A549 (cell line): ENCODE results near the gene RAPGEF5.

ENCODE experiments used
- CEBPB ChIP-seq, 2 experiments: fragments of >200 bp in 1 of 2; sonication (Bioruptor Twin) in 1 of 2; formaldehyde crosslinking in 1 of 2; IDR thresholded peaks; 2 replicates each; pipeline ENCODE4 v1.6.1; 2012 to 2016
- CHD4 ChIP-seq: fragments of 200-600 bp; sonication (generic); IDR thresholded peaks from 2 replicates; pipeline ENCODE4 v1.6.1; 2016; ENCODE audit warnings: antibody characterized with exemption, mild to moderate bottlenecking, borderline replicate concordance
- EHMT2 ChIP-seq: fragments of 200-600 bp; sonication (generic); IDR thresholded peaks from 2 replicates; pipeline ENCODE4 v1.6.1; 2016; ENCODE audit warnings: antibody characterized with exemption, low read depth, mild to moderate bottlenecking, moderate library complexity
- ESRRA ChIP-seq: fragments of 150-350 bp; IDR thresholded peaks from 2 replicates; pipeline ENCODE4 v1.6.1; 2014; ENCODE audit warnings: mild to moderate bottlenecking, low read length, borderline replicate concordance
- MAFK ChIP-seq: fragments of 450-650 bp; IDR thresholded peaks from 2 replicates; pipeline ENCODE4 v1.6.1; 2014; ENCODE audit not compliant: partially characterized antibody
- MAZ ChIP-seq: fragments of 150-350 bp; IDR thresholded peaks from 2 replicates; pipeline ENCODE4 v1.6.1; 2014; ENCODE audit warnings: antibody characterized with exemption, low read depth, low read length, borderline replicate concordance
- POLR2A ChIP-seq: IDR thresholded peaks from 2 replicates; pipeline ENCODE4 v1.6.1; 2012; ENCODE audit warnings: mild to moderate bottlenecking, low read length
- RAD21 ChIP-seq, 2 experiments: fragments of >200 bp in 1 of 2; sonication (Bioruptor Twin) in 1 of 2; formaldehyde crosslinking in 1 of 2; IDR thresholded peaks in 1 of 2; conservative IDR thresholded peaks in 1 of 2; 2 replicates in 1 of 2; 3 replicates in 1 of 2; pipeline ENCODE4 v1.6.1; 2012 to 2018; ENCODE audit warnings: inconsistent platforms in 1 of 2
- TF ChIP-seq, protein P1 (sequence below): fragments of >200 bp; sonication (Bioruptor Twin); formaldehyde crosslinking; IDR thresholded peaks from 3 replicates; pipeline ENCODE4 v1.5.1; 2016
- TF ChIP-seq, protein P2 (sequence below): IDR thresholded peaks from 2 replicates; pipeline ENCODE4 v1.6.1; 2012
- TF ChIP-seq, protein P3 (sequence below): fragments of 200-600 bp; sonication (generic); IDR thresholded peaks from 2 replicates; pipeline ENCODE4 v1.6.1; 2016; ENCODE audit warnings: antibody characterized with exemption, mild to moderate bottlenecking, moderate library complexity

GRCh38 chr7:22331704-22332103 is 25.2 kb downstream of the RAPGEF5 start:
- TF ChIP-seq, protein P1, sequence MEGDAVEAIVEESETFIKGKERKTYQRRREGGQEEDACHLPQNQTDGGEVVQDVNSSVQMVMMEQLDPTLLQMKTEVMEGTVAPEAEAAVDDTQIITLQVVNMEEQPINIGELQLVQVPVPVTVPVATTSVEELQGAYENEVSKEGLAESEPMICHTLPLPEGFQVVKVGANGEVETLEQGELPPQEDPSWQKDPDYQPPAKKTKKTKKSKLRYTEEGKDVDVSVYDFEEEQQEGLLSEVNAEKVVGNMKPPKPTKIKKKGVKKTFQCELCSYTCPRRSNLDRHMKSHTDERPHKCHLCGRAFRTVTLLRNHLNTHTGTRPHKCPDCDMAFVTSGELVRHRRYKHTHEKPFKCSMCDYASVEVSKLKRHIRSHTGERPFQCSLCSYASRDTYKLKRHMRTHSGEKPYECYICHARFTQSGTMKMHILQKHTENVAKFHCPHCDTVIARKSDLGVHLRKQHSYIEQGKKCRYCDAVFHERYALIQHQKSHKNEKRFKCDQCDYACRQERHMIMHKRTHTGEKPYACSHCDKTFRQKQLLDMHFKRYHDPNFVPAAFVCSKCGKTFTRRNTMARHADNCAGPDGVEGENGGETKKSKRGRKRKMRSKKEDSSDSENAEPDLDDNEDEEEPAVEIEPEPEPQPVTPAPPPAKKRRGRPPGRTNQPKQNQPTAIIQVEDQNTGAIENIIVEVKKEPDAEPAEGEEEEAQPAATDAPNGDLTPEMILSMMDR, result no peak
- TF ChIP-seq, protein P2, sequence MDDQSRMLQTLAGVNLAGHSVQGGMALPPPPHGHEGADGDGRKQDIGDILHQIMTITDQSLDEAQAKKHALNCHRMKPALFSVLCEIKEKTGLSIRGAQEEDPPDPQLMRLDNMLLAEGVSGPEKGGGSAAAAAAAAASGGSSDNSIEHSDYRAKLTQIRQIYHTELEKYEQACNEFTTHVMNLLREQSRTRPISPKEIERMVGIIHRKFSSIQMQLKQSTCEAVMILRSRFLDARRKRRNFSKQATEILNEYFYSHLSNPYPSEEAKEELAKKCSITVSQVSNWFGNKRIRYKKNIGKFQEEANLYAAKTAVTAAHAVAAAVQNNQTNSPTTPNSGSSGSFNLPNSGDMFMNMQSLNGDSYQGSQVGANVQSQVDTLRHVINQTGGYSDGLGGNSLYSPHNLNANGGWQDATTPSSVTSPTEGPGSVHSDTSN, result no peak
- TF ChIP-seq POLR2A, result no peak
- no peak for TF ChIP-seq MAZ
- TF ChIP-seq, protein P3, sequence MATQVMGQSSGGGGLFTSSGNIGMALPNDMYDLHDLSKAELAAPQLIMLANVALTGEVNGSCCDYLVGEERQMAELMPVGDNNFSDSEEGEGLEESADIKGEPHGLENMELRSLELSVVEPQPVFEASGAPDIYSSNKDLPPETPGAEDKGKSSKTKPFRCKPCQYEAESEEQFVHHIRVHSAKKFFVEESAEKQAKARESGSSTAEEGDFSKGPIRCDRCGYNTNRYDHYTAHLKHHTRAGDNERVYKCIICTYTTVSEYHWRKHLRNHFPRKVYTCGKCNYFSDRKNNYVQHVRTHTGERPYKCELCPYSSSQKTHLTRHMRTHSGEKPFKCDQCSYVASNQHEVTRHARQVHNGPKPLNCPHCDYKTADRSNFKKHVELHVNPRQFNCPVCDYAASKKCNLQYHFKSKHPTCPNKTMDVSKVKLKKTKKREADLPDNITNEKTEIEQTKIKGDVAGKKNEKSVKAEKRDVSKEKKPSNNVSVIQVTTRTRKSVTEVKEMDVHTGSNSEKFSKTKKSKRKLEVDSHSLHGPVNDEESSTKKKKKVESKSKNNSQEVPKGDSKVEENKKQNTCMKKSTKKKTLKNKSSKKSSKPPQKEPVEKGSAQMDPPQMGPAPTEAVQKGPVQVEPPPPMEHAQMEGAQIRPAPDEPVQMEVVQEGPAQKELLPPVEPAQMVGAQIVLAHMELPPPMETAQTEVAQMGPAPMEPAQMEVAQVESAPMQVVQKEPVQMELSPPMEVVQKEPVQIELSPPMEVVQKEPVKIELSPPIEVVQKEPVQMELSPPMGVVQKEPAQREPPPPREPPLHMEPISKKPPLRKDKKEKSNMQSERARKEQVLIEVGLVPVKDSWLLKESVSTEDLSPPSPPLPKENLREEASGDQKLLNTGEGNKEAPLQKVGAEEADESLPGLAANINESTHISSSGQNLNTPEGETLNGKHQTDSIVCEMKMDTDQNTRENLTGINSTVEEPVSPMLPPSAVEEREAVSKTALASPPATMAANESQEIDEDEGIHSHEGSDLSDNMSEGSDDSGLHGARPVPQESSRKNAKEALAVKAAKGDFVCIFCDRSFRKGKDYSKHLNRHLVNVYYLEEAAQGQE, result no peak
- no peak for TF ChIP-seq ESRRA
- no peak for TF ChIP-seq MAFK
- TF ChIP-seq CEBPB (IDR thresholded peaks at IDR 0.05), result no peak
- TF ChIP-seq EHMT2, result no peak
- no peak for TF ChIP-seq RAD21 (conservative IDR thresholded peaks at IDR 0.05 in 1 of 2, IDR thresholded peaks at IDR 0.05 in 1 of 2)
- no peak for TF ChIP-seq CHD4
